SK-N-SH (cell line): ENCODE results near the gene TBC1D8.

Experiments used
- PBX3 ChIP-seq: IDR thresholded peaks from 2 replicates; pipeline ENCODE4; 2012
- RFX5 ChIP-seq: IDR thresholded peaks from 2 replicates; pipeline ENCODE4 v1.6.1; 2012; ENCODE audit warnings: mild to moderate bottlenecking, improper control_type of control experiment, low read length
- TF ChIP-seq, protein P1 (sequence below): fragments of 200-600 bp; sonication (generic); IDR thresholded peaks from 2 replicates; pipeline ENCODE4 v1.6.1; 2017; ENCODE audit warnings: antibody characterized with exemption, mild to moderate bottlenecking, moderate library complexity

DNA sequence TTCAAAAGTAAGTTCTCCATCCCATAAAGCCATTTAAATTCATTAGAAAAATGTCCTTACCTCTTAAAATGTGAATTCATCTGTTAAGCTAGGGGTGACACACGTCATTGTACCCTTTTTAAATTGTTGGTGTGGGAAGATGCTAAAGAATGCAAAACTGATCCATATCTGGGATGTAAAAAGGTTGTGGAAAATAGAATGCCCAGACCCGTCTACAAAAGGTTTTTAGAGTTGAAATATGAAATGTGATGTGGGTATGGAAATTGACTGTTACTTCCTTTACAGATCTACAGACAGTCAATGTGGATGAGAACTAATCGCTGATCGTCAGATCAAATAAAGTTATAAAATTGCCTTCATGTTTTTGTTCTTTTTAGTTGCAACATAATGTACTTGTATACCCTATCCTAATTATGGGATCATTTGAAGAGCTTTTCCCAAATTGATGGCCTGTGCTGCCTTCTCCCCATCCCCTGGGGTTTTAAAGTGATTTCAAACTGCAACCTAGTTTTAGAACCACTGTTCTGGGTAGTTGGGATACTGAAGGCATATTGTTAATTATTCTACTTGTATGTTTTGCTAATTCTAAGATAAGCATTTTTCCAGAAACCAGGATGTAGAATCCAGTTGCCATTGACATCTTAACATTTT lies 145.0 kb downstream of the TBC1D8 start:
- TF ChIP-seq PBX3: no peak
- TF ChIP-seq, protein P1, sequence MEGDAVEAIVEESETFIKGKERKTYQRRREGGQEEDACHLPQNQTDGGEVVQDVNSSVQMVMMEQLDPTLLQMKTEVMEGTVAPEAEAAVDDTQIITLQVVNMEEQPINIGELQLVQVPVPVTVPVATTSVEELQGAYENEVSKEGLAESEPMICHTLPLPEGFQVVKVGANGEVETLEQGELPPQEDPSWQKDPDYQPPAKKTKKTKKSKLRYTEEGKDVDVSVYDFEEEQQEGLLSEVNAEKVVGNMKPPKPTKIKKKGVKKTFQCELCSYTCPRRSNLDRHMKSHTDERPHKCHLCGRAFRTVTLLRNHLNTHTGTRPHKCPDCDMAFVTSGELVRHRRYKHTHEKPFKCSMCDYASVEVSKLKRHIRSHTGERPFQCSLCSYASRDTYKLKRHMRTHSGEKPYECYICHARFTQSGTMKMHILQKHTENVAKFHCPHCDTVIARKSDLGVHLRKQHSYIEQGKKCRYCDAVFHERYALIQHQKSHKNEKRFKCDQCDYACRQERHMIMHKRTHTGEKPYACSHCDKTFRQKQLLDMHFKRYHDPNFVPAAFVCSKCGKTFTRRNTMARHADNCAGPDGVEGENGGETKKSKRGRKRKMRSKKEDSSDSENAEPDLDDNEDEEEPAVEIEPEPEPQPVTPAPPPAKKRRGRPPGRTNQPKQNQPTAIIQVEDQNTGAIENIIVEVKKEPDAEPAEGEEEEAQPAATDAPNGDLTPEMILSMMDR: no peak
- no peak for TF ChIP-seq RFX5
